LHCN-M2 (cell line): ENCODE results near the gene TLE4. TPM values are rescaled to one million over a fixed set of nuclear protein-coding genes. Genes with fewer than 3 reads are reported as not detected.

Experiments used
- DNase-seq: peaks from one replicate; pipeline ENCODE4 v3.0.0-alpha.2; 2012; ENCODE audit warnings: low read depth
- total RNA-seq: library from RNA; depleted of rRNA; stranded (reverse); fragments of >200 nt; gene quantifications from 2 replicates; pipeline ENCODE4 v1.2.3, GENCODE V29; 2014

The TLE4 gene
- total RNA-seq, 1 experiment from 2014 or later = 48.8 TPM

DNA sequence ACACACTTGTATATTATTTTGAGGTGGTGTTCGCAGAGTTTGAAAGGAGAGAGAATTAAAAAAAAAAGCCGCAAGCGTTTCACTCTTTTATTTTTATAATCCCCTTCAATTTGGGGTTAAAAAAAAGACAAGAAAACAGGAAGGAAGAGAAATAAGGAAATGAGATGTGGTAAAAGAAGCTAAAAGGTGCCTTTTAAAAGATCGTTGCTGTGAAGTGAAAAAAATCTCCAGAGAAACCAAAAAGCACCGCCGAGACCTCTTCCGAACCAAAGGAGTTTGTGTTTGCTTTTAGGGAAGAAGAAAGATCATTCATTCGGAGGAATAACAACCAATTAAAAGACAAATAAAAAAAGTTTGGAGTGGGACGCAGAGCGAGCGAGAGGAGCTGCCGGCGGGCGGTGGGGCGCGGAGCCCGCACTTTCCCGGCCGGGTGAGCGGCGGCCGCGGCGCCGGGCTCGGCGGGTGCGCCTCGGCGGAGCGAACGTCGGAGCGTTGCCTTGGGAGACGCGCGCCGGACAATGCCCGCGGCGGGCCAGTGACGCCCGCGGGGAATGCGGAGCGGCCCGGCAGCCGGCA, 355 bp downstream of the TLE4 start:
- DNase-seq = no peak

- no peak for DNase-seq
Measured at GRCh38 chr9:79572608-79573411, 1.0 kb downstream of the TLE4 start.

DNA sequence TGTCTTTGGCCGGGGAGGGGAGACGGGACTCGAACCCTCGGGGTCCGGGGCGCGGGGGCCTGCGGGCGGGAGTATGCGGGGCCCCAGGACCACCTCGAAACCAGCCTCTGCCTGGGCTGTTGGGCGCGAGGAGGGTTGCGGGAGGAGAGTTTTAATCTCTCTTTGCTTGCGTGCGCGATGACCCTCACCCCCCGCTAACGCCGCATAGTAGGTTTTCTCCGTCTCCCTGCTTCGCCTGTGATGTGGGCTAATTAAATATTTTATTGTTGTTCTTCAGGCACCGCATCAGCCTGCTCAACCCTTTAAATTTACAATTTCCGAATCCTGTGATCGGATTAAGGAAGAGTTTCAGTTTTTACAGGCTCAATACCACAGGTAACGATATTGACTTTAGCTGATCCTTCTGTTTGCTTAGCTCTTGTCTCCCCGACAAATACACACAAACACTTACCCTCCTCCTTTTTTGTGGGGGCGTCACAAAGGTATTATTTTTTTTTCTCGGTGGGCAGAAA, 1.7 kb downstream of the TLE4 start:
- DNase-seq = no peak

- DNase-seq = no peak
Measured at GRCh38 chr9:79574136-79574535, 2.4 kb downstream of the TLE4 start.

- peak; percentile 43 for DNase-seq
Measured at GRCh38 chr9:79574781-79575180, 3.0 kb downstream of the TLE4 start.

DNA sequence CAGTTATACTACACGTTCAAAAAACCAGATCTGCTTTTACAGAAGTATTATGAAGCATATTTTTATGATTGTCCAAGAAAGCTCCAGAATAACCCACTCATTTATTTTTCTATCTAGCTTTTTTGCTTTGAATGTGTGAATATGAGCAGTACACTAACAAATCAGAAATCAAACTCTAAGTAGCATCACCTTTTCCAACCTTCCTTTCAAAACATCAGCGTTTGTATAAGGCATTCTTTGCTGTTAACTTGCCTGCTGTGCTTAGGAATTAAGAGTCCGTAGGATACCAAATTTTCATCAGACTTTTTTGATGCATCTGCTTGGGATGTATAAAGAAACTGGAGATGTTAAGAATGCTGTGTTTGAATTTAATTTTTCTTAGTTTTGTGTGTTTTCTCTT, 3.8 kb downstream of the TLE4 start:
- no peak for DNase-seq

DNA sequence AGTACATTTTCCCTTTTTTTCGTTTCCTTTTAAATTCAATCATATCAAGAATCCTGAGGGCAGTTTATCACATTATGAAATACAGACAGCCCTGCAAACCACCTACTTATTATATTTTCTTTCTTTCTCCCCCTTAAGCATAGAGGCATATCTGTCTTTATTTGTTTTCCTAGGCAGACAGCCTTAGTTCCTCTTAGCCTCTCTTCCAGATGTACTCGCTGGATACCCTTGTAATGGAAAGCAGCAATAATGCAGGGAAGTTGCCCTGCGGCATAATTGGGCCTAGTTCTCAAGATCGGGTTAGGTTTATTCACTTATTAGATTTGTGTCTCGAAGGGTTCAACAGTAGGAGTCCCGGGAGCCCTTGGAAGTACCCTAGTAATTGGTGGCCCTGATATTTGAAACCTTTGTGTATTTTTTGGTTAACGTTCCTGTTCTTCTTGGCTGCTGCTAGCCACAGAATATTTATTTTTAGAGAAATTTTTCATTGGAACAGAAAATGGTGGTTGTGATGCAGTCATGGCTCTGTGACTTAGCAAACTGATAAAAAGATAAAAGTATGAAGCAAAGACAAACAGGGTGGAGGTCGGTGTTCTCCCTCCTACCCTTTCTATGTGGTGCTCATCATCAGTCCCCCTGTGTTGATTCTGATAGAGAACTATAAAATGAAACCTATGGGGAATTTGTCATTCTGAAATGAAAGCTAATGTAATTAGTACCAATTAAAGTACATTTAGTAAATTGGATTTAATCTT, 6.4 kb downstream of the TLE4 start:
- peak; percentile 41 for DNase-seq

DNA sequence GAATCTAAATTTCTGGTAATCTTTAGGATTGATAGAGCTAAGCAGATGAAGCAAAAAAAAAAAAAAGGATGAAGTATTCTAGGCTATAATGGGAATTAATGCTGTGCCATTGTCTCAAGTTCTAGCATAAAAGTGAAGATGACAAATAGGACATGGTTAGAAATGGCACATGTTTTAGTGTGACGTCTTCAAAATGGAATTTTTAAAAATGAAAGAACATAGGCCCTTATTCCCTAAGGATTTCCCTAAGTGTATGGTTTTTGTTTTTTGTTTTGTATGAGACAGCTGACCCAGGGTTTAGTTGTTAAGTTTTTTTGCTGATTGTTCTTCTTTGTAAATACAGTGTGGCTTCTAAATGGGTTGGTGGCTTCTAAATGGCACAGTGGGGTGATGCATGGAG, 7.1 kb downstream of the TLE4 start:
- peak; percentile 89 for DNase-seq

GRCh38 chr9:79579624-79580023, 7.9 kb downstream of the TLE4 start:
- no peak for DNase-seq

- DNase-seq = no peak
Measured at GRCh38 chr9:79580055-79580454, 8.3 kb downstream of the TLE4 start.

DNA sequence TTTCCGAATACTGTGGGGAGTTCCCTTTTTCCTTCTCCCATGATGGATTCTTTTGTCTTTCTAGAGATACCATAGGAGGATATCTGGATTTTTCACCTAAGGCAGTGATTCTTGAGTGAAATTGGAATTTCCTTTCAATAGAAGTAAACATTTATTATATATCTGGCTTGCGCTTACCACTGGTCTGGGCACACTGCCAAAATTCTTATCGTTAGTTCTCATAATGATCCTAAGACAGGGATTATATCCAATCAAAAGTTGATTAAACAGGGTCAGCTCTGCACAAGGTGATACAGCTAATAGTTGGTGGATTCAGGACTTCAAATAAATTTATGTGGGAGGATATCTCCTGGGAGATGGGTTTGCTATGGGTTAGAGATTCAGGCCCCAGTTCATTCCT, 9.6 kb downstream of the TLE4 start:
- no peak for DNase-seq

- peak; percentile 76 for DNase-seq
Measured at GRCh38 chr9:79581794-79582193, 10.0 kb downstream of the TLE4 start.

DNA sequence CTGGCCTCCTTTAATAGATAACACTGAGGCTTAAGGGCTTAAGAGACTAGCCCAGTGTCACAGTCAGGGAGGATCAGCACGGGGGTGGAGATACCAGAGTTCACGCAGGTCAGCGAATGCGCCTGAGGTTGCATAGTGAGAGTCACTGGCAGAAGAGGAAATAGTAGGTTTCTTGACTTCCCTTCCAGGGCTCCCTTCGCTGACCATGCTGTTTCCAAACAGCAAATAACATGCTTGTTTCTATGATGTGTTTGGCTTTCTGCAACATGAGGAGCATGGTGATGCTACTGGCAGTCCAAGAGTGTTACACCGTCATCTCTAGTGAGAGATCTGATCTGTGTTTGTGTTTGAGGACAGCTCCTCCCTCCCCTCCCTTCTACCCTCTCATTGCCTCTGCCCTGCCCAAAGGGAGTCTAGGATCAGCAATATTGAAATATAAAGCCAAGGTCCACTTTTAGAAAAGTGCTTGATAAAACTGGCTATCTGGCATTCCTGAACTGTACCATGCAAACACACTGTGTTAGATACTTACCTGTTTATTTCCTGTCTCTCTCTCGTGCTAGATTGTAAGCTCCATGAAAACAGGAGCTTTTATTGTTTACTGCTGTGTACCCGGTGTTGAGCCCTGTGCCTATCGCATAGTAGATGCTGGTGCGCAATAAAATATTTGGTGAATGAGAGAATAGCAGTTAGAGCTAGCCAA, 12.3 kb downstream of the TLE4 start:
- no peak for DNase-seq

- DNase-seq = no peak
Measured at GRCh38 chr9:79584655-79584982, 12.9 kb downstream of the TLE4 start.

GRCh38 chr9:79588488-79589223, 16.9 kb downstream of the TLE4 start:
- DNase-seq = no peak

GRCh38 chr9:79591458-79591857, 19.7 kb downstream of the TLE4 start:
- no peak for DNase-seq

GRCh38 chr9:79592726-79593493, 21.1 kb downstream of the TLE4 start:
- DNase-seq = no peak

DNA sequence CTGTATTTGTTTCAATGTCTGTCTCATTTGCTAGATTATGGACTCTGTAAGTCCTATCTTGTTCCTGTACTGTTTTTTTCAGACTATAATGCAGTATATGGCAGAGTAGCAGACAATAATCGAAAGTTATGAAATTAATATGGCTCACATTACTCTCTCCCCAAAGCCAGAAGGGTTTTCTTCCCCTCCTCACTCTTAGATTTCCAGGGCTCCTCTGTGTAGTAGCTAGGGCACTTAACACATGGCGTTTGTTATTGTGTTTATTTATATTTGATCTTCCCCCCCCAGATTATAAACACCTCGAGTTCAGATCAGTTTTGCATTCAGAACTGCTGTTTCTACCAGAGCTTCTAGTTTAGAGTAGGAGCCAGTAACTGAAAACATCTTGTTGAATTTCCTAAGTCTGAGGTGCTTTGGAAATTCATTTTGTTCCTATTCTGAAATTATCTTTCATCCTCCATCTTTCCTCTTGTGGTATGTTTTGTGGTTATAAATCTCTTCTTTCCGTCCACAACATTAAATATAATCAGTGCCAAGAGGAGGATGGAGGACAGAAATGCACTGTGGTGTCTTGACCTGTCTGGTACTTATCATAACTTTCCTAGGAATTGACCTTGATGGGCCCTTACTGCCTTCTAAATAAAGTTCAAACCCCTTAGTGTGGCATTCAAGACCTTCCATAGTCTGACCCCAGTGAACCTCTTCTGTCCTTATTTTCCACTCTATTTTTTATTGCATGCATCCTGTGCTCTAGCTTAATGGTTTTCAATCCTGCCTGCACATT, 27.0 kb downstream of the TLE4 start:
- no peak for DNase-seq

DNA sequence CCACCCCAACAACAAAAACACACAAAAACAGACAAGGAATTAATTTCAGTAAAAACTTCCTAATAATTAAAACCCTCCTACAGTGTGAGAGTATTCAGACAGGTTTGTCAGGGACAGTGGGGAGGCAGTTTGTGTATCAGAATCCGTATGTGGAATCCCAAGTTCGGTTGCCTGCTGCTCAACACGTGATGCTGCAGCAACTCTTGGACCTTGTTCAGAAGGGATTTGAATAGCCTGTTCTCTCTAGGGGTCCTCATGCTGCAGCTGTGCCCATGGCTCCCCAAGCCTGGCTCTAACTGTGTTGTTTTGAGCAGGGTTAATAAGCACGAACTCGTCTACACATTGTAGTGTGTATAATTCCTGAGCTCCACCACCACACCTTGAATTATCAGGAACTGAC, 28.7 kb downstream of the TLE4 start:
- DNase-seq = no peak
